Fibroblast of skin of left quadriceps (primary cell): ENCODE results near the gene PKIB.
"Not testable (repeated sequence)": the region's sequence is repeated elsewhere in the genome, so short reads cannot be mapped to it uniquely, and the experiment has no call there.

Source experiments
- DNase-seq, 2 experiments: peaks; one replicate each; pipeline ENCODE4 v3.0.0-alpha.2; 2013; ENCODE audit warnings: low read depth in 2 of 2

Gene PKIB, protein sequence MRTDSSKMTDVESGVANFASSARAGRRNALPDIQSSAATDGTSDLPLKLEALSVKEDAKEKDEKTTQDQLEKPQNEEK

DNA sequence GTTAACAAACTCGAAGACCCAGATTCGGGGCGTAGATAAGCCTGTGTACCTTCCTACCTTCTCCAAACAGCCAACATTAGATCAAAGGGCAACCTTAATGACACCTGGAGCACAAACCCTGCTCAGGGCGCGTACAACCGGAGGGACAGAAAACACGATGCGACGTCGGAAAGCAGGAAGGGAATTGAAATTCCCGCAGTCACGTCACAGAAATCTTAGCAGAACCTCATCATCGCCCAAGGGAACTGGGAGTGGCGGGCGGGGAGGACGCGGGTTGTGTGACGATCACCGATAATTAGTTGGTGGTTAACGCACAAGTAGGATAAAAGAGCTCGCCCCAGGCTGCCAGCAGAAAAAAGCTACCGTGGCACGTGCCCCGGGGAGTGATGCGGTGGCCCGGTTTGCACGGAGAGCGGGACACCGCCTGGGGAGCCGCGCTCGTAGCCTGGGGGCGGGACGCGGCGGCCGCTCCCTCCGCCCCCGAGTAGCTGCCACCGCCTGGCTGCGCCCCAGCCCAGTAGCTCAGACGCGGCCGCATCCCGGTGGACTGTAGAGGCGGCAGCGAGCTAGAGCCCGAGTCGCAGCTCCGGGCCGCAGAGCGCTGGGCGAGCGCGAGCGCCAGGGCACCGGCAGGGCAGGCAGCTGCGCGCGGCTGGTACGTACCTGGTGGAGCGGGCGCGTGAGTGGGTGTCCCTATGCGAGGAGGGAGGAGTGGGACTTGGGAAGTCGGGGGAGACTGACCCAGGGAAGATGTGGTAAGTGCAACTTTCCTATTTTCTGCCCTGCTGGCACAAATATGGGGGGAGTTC is at the start of gene PKIB:
PKIB (plus strand) TSS at position 525 of the 809 bp plus-strand sequence. CDS start 107,390 bp downstream, outside the sequence.
- DNase-seq, result peak; percentile 16 to 24

DNA sequence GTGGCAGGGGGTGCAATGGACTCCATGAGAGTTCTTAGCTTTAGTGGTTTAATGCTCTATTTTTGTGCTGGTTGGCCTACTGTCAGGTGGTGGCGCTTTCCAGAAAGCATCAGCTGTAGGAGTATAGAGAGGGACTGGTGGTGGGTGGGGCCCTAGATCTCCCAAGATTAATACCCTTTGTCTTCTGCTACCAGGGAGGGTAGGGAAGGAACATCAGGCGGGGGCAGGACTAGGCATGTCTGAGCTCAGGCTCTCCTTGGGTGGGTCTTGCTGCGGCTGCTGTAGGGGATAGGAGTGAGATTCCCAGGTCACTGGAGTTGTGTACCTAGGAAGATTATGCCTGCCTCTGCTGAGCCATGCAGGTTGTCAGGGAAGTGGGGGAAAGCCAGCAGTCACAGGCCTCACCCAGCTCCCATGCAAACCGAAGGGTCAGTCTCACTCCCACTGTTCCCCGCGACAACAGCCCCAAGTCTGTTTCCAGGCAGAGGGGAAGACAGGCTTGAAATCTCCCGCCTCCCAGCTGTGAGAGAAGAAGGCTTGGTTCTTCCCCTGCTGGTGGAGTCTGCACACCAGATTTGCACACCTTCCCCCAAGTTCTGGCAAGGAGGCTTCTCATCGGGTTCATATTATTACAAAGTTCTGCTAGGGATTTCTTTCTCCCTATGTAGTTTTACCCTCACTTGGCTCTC is 46.7 kb upstream of the PKIB start:
- DNase-seq, result no peak

DNA sequence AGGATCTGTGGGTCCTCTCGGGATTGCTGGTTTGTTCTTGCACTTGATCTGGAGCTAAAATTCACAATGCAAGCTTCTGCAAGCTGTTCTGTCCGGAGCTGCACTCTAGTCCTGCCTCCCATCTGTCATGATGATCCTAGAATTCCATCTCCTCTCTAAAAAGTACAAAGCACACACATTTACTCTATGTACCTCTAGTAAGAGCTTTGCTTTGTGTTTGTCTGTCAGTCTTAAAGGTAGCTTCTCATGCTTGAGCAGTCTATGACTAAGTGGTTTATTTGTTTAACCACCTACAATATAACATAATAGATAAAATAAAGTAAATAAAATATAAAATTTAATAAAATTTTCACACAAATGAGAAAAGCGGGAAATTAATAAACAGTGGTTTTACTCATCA is 46.0 kb upstream of the PKIB start:
- DNase-seq, result no peak

DNA sequence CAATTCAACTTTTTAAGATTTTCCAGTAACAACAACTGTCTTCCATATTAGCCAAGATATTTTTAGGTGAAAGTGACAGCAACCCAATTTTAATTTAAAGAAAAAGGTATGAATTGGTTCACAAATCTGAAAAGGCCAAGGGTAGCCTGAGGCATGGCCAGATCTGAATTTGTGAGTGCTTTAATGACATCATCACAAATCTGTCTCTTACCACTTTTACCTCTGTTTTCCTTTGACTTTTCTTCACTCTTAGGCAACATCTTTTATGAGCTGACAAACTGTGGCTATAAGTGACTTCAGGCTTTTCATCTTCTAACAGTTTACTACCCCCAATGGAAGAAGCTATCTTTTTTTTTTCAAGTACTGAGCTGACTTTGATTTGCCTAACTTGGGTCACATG is 44.5 kb upstream of the PKIB start:
- no peak for DNase-seq

DNA sequence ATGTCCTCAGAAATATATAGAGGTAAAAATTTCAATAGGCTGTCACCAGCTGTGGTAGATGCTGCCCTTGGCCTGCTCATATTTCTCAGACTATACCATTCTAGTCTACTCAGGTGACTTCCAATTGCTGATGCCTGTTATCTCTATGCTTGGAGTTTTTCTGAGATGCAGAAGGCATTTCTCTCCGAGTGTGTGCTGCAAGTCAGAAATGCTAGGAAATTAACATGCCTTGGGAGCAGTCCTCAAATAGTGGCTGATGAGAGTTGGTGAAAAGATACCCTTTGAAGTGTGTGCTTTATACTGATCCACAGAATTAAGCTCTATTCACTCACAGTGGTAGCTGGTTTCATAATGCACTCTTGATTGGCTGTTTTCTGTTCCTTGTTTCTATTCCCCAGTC is 43.2 kb upstream of the PKIB start:
- no peak for DNase-seq

- no peak for DNase-seq
These were observed 41.9 kb upstream of the PKIB start for GRCh38 chr6:122568350-122568749.

DNA sequence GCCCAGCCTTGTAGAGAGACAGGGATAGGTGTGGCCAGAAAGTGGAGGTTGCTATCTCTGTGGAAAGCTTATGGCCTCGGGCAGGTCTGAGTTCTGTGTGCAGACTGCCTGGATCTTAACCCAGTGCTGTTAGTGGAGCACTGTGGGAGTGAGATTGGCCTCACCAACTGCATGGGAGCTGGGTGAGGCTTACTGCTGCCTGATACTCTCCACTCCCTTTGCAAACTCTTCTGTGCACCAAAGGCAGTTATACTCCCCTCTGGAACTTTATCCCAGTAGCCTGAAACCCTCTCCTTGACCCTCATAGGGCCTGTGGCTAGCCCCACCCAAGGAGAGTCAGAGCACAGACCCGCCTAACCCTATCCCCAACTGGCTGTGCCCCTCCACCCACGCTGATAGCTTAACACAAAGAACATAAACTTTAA is 41.4 kb upstream of the PKIB start:
- DNase-seq, result no peak

- DNase-seq, result no peak
These were observed 40.9 kb upstream of the PKIB start for GRCh38 chr6:122569230-122569771.

GRCh38 chr6:122571888-122572287 is 38.3 kb upstream of the PKIB start:
- no peak for DNase-seq

DNA sequence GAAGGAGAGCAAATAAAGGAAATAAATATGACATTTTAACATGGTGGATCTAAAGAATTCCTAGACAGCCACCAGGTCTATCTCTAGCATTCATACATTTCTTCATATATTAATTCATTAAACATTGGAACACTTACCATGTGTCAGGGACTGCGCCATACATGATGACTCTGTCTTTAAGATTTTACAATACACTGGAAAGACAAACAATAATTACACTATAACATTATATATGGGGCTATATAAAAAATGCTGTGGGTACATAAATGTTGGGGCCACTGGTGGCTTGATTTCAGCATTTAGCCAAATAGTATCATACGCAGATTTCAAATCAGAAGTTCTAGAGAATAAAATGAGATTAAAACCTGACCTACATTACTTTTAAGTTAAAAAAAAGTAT is 33.3 kb upstream of the PKIB start:
- DNase-seq, result no peak

GRCh38 chr6:122578961-122579360 is 31.2 kb upstream of the PKIB start:
- no peak for DNase-seq

DNA sequence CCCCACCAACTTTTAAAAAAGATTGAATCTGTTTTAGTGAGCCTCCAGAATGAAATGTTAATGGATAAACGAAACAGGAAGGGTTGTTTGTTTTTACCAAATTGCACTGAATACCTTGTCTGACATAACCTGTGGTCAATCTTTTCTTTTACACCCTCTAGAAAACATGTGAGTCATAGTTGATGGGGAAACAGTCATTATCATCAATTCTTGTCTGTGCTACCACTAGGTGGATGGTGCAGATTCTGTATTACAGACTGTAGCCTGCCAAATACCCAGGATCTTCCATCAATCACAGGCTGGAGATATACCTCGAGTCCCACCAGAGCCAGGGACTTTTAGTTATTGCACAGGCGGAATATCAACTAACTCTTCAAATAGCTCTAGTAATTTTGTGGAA is 29.5 kb upstream of the PKIB start:
- no peak for DNase-seq

DNA sequence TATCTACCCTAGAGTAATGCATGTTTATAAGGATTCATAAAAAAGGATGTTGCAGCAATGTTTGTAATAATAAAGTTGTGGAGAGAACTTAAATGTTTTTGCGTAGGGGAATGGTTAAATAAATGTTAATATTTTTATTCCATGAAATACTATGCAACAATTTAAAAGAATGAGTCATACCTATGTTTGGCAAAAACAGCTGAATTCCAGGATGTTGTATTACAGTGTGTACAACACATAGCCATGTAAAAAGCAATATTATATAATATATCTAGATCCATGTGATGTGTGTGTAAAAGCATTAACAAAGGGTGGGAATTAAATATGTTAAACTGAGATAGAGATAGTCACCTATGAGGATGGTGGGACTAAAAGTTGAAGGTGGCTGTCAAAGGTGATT is 21.1 kb upstream of the PKIB start:
- no peak for DNase-seq

DNA sequence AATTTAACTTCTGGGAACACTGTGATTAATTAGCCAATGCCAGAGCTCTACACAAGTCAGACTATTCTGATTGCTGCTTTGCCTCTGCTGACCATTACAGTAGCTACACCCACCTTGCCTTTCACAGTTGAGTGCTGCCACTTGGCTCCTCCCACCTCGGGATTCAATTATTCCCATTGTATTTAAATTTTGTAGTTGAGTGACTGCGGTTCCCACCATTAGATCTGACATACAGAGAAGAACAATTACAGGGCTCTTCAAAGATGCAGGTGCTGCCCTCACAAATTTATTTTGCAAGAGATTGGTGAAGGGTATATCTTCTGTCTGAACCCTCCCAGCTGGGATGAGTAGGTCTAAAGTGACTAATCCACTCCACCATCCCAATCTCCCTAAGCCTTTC is 11.9 kb upstream of the PKIB start:
- not testable (repeated sequence) for DNase-seq

- no peak for DNase-seq
These were observed 5.5 kb upstream of the PKIB start for GRCh38 chr6:122604676-122605075.

GRCh38 chr6:122610690-122611455 is 668 bp downstream of the PKIB start:
- DNase-seq, result no peak

DNA sequence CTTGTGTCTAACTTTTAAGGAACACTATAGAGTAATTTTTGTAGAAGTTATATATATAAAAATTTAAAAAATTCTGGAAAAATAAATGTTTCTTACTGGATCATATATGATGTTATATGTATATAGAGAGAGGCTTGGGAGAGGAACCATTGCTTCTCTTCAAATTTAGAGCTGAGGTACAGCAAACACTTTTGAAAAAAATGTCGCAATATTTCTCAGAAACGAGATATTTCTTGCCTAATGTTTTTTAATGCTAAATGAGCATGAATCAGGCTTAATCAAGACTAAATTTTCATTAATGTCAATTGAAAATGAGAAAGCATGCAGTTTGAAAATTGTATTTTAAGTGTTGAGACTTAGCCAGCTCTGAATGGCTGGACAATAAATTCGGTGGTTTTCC is 2.6 kb downstream of the PKIB start:
- no peak for DNase-seq

DNA sequence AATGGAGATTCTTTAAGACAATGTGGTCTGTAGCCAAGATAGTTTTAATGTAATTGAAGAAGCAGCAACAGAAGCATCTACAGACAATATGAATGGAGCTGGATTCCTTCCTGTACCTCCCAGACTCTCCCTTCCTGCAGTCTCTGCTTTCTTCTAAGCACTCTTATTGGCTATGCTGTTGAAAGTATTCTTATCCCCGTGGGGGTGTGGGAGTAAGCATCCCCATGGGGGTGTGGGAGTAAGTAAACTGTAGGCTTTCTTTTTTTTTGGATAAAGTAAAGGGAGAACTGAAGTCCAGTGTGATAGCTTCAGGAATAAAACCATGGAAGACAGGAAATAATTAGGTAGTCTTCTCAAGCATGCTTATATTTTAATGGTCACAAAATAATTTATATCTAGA is 4.1 kb downstream of the PKIB start:
- no peak for DNase-seq

DNA sequence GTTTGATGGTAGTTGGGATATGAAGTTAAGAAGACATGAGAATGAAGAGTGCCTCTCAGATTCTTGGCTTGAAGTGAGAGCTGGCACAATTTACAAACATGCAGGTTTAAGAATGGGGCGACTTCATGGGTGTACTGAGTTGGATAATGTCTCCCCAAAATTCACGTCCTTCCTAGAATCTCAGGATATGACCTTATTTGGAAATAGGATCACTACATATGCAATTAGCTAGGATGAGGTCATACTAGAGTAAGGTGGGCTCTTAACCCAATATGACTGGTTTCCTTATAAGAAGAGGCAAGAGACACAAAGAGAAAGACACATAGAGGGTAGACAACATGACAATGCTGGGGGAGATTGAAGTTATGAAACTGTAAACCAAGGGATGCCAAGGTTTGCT is 5.2 kb downstream of the PKIB start:
- DNase-seq, result no peak

GRCh38 chr6:122616877-122617276 is 6.7 kb downstream of the PKIB start:
- DNase-seq, result no peak

GRCh38 chr6:122619309-122619708 is 9.1 kb downstream of the PKIB start:
- DNase-seq, result no peak

GRCh38 chr6:122620428-122620827 is 10.2 kb downstream of the PKIB start:
- no peak for DNase-seq
